MM.1S (cell line): ENCODE measurements around the gene PUSL1.
"Not testable (repeated sequence)": the region's sequence is repeated elsewhere in the genome, so short reads cannot be mapped to it uniquely, and the experiment has no call there.

Experiments
- DNase-seq: peaks from one replicate; pipeline ENCODE4 v3.0.0-alpha.2; 2015
- H2AFZ ChIP-seq: fragments of 300-600 bp; sonication (generic); 2 replicates; pipeline ENCODE4 v1.6.0; 2016; ENCODE audit warnings: antibody characterized with exemption, low read length
- H3F3A ChIP-seq: fragments of 300-600 bp; sonication (generic); 2 replicates; pipeline ENCODE4 v1.6.1; 2016; ENCODE audit warnings: mild to moderate bottlenecking, antibody characterized with exemption, low read length, moderate library complexity, mixed read lengths; ENCODE audit not compliant: insufficient read depth
- H3K27ac ChIP-seq: fragments of 300-600 bp; sonication (generic); 2 replicates; pipeline ENCODE4 v1.5.1; 2016; ENCODE audit warnings: mild to moderate bottlenecking, low read length
- H3K27me3 ChIP-seq: fragments of 300-600 bp; sonication (generic); replicated peaks from 2 replicates; pipeline ENCODE4 v1.6.0; 2016; ENCODE audit warnings: low read length; ENCODE audit not compliant: insufficient read depth
- H3K36me3 ChIP-seq: fragments of 300-600 bp; sonication (generic); replicated peaks from 2 replicates; pipeline ENCODE4 v1.6.1; 2016; ENCODE audit warnings: mild to moderate bottlenecking, low read length, mixed read lengths; ENCODE audit not compliant: insufficient read depth
- H3K4me1 ChIP-seq: fragments of 300-600 bp; sonication (generic); 2 replicates; pipeline ENCODE4 v1.6.1; 2016; ENCODE audit warnings: low read length, mixed read lengths
- H3K4me2 ChIP-seq: fragments of 300-600 bp; sonication (generic); 2 replicates; pipeline ENCODE4 v1.6.0; 2016; ENCODE audit warnings: low read depth, low read length
- H3K4me3 ChIP-seq: fragments of 300-600 bp; sonication (generic); 2 replicates; pipeline ENCODE4 v1.5.1; 2016; ENCODE audit warnings: low read length, mixed read lengths
- H3K79me2 ChIP-seq: fragments of 300-600 bp; sonication (generic); 2 replicates; pipeline ENCODE4 v1.6.1; 2016; ENCODE audit warnings: mixed run types, low read length, mixed read lengths
- H3K9ac ChIP-seq: fragments of 300-600 bp; sonication (generic); 2 replicates; pipeline ENCODE4 v1.6.1; 2016; ENCODE audit warnings: low read length, mixed read lengths
- H3K9me2 ChIP-seq: fragments of 300-600 bp; sonication (generic); replicated peaks from 2 replicates; pipeline ENCODE4 v1.6.1; 2016; ENCODE audit warnings: mild to moderate bottlenecking, low read length, mixed read lengths; ENCODE audit not compliant: insufficient read depth
- H3K9me3 ChIP-seq: fragments of 300-600 bp; sonication (generic); replicated peaks from 2 replicates; pipeline ENCODE4 v1.6.1; 2016; ENCODE audit warnings: mild to moderate bottlenecking, low read length, mixed read lengths; ENCODE audit not compliant: insufficient read depth
- H4K20me1 ChIP-seq: fragments of 300-600 bp; sonication (generic); 2 replicates; pipeline ENCODE4 v1.6.1; 2016; ENCODE audit warnings: mild to moderate bottlenecking, low read length, moderate library complexity, mixed read lengths; ENCODE audit not compliant: insufficient read depth
- CTCF ChIP-seq: fragments of 300-600 bp; sonication (generic); IDR thresholded peaks from 2 replicates; pipeline ENCODE4 v1.5.1; 2016; ENCODE audit warnings: antibody characterized with exemption, low read length, mixed read lengths
- EZH2 ChIP-seq: fragments of 300-600 bp; sonication (generic); optimal IDR thresholded peaks from 2 replicates; pipeline ENCODE3; 2017; ENCODE audit warnings: low read depth, mild to moderate bottlenecking, antibody characterized with exemption, low read length, mixed read lengths
- EZH2phosphoT487 ChIP-seq: fragments of 300-600 bp; sonication (generic); IDR thresholded peaks from 2 replicates; pipeline ENCODE4 v1.6.1; 2018; ENCODE audit warnings: antibody characterized with exemption, low read length

PUSL1 gene

GRCh38 chr1:1315435-1315954 lies 7.1 kb downstream of the PUSL1 start:
- H3F3A ChIP-seq = peaks cover 5% of the 10 kb centered on the region; the same call in 1 of the 2 replicates
- no peak overlapping the region for H3K4me3 ChIP-seq
- H3K4me1 ChIP-seq = no peaks in the 10 kb centered on the region
- no peaks in the 10 kb centered on the region for H3K27me3 ChIP-seq
- no peaks in the 10 kb centered on the region for H3K9me2 ChIP-seq
- H4K20me1 ChIP-seq = no peaks in the 10 kb centered on the region
- H3K9ac ChIP-seq = no peak overlapping the region
- 0 out of 2 replicates have a peak, but pooled peaks cover 7% of the 10 kb centered on the region for H3K36me3 ChIP-seq
- H3K27ac ChIP-seq = no peak overlapping the region
- H3K4me2 ChIP-seq = no peak overlapping the region
- no peaks in the 10 kb centered on the region for H3K9me3 ChIP-seq
- no peak overlapping the region for H2AFZ ChIP-seq
- TF ChIP-seq EZH2phosphoT487 (no peak), CTCF (no peak), EZH2 (no peak)
- peaks cover 47% of the 10 kb centered on the region for H3K79me2 ChIP-seq
- DNase-seq = no peak

GRCh38 chr1:1316199-1316598 lies 7.8 kb downstream of the PUSL1 start:
- H3K4me1 ChIP-seq, H3K9ac ChIP-seq, H3K4me2 ChIP-seq, DNase-seq, H3K36me3 ChIP-seq, H2AFZ ChIP-seq, H3K9me3 ChIP-seq, H3K27ac ChIP-seq, H3F3A ChIP-seq, H3K27me3 ChIP-seq, H3K4me3 ChIP-seq, H3K9me2 ChIP-seq, H4K20me1 ChIP-seq: not testable (repeated sequence)
- peaks cover 54% of the 10 kb centered on the region for H3K79me2 ChIP-seq

- TF ChIP-seq EZH2phosphoT487 (no peak), EZH2 (no peak), CTCF (no peak)
- Histone ChIP-seq H3K4me1 (no peaks in the 10 kb centered on the region), H3K9ac (no peak overlapping the region), H3F3A (peaks cover 5% of the 10 kb centered on the region; the same call in 1 of the 2 replicates), H4K20me1 (peaks cover 7% of the 10 kb centered on the region; the same call in 1 of the 2 replicates), H3K9me3 (no peaks in the 10 kb centered on the region), H3K9me2 (no peaks in the 10 kb centered on the region), H3K79me2 (peaks cover 65% of the 10 kb centered on the region), H3K4me2 (no peak overlapping the region), H2AFZ (no peak overlapping the region), H3K27ac (no peak overlapping the region), H3K36me3 (0 out of 2 replicates have a peak, but pooled peaks cover 7% of the 10 kb centered on the region), H3K27me3 (no peaks in the 10 kb centered on the region), H3K4me3 (no peak overlapping the region)
- DNase-seq = no peak
Observed at GRCh38 chr1:1317420-1317819, 9.0 kb downstream of the PUSL1 start.

- DNase-seq = no peak
- Histone ChIP-seq H3K9ac (no peak overlapping the region), H3K4me1 (peaks cover 3% of the 10 kb centered on the region; the same call in 1 of the 2 replicates), H2AFZ (no peak overlapping the region), H4K20me1 (peaks cover 10% of the 10 kb centered on the region; the same call in 1 of the 2 replicates), H3K27me3 (no peaks in the 10 kb centered on the region), H3K4me3 (no peak overlapping the region), H3F3A (peaks cover 5% of the 10 kb centered on the region; the same call in 1 of the 2 replicates), H3K36me3 (0 out of 2 replicates have a peak, but pooled peaks cover 7% of the 10 kb centered on the region), H3K27ac (no peak overlapping the region), H3K9me3 (no peaks in the 10 kb centered on the region), H3K9me2 (no peaks in the 10 kb centered on the region), H3K79me2 (peaks cover 65% of the 10 kb centered on the region), H3K4me2 (no peak overlapping the region)
- TF ChIP-seq EZH2 (no peak), EZH2phosphoT487 (no peak), CTCF (no peak)
Observed at GRCh38 chr1:1318131-1318652, 9.8 kb downstream of the PUSL1 start.
